ENCODE measurements around the gene CAMK2D.

The CAMK2D gene

GRCh38 chr4:113420938-113421337 lies 340.6 kb downstream of the CAMK2D start:
- no peak for DNase-seq

GRCh38 chr4:113419631-113420030 lies 341.9 kb downstream of the CAMK2D start:
- no peak for DNase-seq

GRCh38 chr4:113411496-113411938 lies 350.0 kb downstream of the CAMK2D start:
- no peak for DNase-seq

- DNase-seq, result no peak
Observed at GRCh38 chr4:113410686-113411085, 350.9 kb downstream of the CAMK2D start.

- no peak for DNase-seq
Observed at GRCh38 chr4:113409181-113409580, 352.4 kb downstream of the CAMK2D start.

GRCh38 chr4:113407409-113407808 lies 354.1 kb downstream of the CAMK2D start:
- DNase-seq, result no peak

GRCh38 chr4:113406723-113407016 lies 354.9 kb downstream of the CAMK2D start:
- no peak for DNase-seq

GRCh38 chr4:113405874-113406722 lies 355.4 kb downstream of the CAMK2D start:
- DNase-seq, result no peak

GRCh38 chr4:113404841-113405240 lies 356.7 kb downstream of the CAMK2D start:
- DNase-seq, result no peak

- DNase-seq, result no peak
Observed at GRCh38 chr4:113404167-113404571, 357.4 kb downstream of the CAMK2D start.
